ENCODE data around the gene KRTAP5-6.

Gene KRTAP5-6

GRCh38 chr11:1733009-1733715, 36.2 kb downstream of the KRTAP5-6 start:
- Histone ChIP-seq H3K27ac (peak overlapping the region in 1 of 11 experiments; percentile 14; a peak in 1 of 22 replicates), H3K36me3 (no peaks in the 10 kb centered on the region), H3K4me3 (no peak overlapping the region; a peak in 1 of 20 replicates), H4K20me1 (no peaks in the 10 kb centered on the region; a peak in 1 of 22 replicates), H3K9me3 (replicated peaks in 1 of 11) (peaks cover 22 to 32% (median 29%) of the 10 kb centered on the region in 11 experiments), H3K4me1 (peaks cover 55 to 72% (median 71%) of the 10 kb centered on the region in 10 experiments), H3K9ac (no peak overlapping the region), H3K4me2 (peak overlapping the region; percentile 67 to 96 (median 89)), H3K27me3 (peaks cover 0 to 6% (median 0%) of the 10 kb centered on the region in 11 experiments; a peak in 1 of 22 replicates)
- no peak for TF ChIP-seq Cebpa-rat (IDR thresholded peaks at IDR 0.05)

- Histone ChIP-seq H3K27ac (peak overlapping the region in 5 of 11 experiments; percentile 8 to 44 (median 14); a peak in 5 of 22 replicates), H3K9ac (peak overlapping the region in 6 of 11 experiments; percentile 16 to 58 (median 28); a peak in 8 of 22 replicates), H3K36me3 (no peaks in the 10 kb centered on the region), H3K4me2 (peak overlapping the region; percentile 67 to 96 (median 89)), H3K4me1 (peaks cover 46 to 64% (median 63%) of the 10 kb centered on the region in 10 experiments), H3K27me3 (peaks cover 0 to 6% (median 0%) of the 10 kb centered on the region in 11 experiments; a peak in 1 of 22 replicates), H3K4me3 (peak overlapping the region in 2 of 10 experiments; percentile 3; a peak in 1 of 20 replicates), H4K20me1 (no peaks in the 10 kb centered on the region; a peak in 1 of 22 replicates), H3K9me3 (replicated peaks in 1 of 11) (peaks cover 22 to 36% (median 29%) of the 10 kb centered on the region in 11 experiments)
- TF ChIP-seq Cebpa-rat (IDR thresholded peaks at IDR 0.05) = no peak
These were observed 37.0 kb downstream of the KRTAP5-6 start for GRCh38 chr11:1733716-1734640.

GRCh38 chr11:1734641-1735081, 37.7 kb downstream of the KRTAP5-6 start:
- Histone ChIP-seq H3K27me3 (peaks cover 0 to 5% (median 0%) of the 10 kb centered on the region in 11 experiments; a peak in 1 of 22 replicates), H3K9ac (peak overlapping the region in 6 of 11 experiments; percentile 16 to 58 (median 28); a peak in 6 of 22 replicates), H3K4me2 (peak overlapping the region; percentile 67 to 96 (median 89))

GRCh38 chr11:1735271-1735670, 38.3 kb downstream of the KRTAP5-6 start:
- peak overlapping the region in 9 of 11 experiments; percentile 81 to 96 (median 91); a peak in 16 of 22 replicates for H3K4me2 ChIP-seq
- H4K20me1 ChIP-seq = no peaks in the 10 kb centered on the region; a peak in 1 of 22 replicates
- 0 out of 22 replicates have a peak, but pooled peaks cover 0 to 5% (median 0%) of the 10 kb centered on the region in 11 experiments for H3K27me3 ChIP-seq
- no peak overlapping the region for H3K27ac ChIP-seq
- no peaks in the 10 kb centered on the region for H3K36me3 ChIP-seq
- no peak overlapping the region for H3K9ac ChIP-seq
- TF ChIP-seq Cebpa-rat (IDR thresholded peaks at IDR 0.05) = no peak
- peaks cover 22 to 36% (median 29%) of the 10 kb centered on the region in 11 experiments for H3K9me3 ChIP-seq (replicated peaks in 1 of 11)
- H3K4me3 ChIP-seq = no peak overlapping the region
- H3K4me1 ChIP-seq = peaks cover 34 to 51% (median 50%) of the 10 kb centered on the region in 10 experiments

More at GRCh38 chr11:1734641-1735081, 37.7 kb downstream of the KRTAP5-6 start:
- no peak for TF ChIP-seq Cebpa-rat (IDR thresholded peaks at IDR 0.05)
- Histone ChIP-seq H3K9me3 (replicated peaks in 1 of 11) (peaks cover 22 to 36% (median 29%) of the 10 kb centered on the region in 11 experiments), H3K36me3 (no peaks in the 10 kb centered on the region), H3K4me1 (peaks cover 40 to 57% (median 56%) of the 10 kb centered on the region in 10 experiments), H3K27ac (peak overlapping the region in 4 of 11 experiments; percentile 8 to 44 (median 12); a peak in 3 of 22 replicates), H3K4me3 (0 out of 20 replicates have a peak overlapping the region, but pooled peaks of 1 of the 10 experiments have one; percentile 3), H4K20me1 (no peaks in the 10 kb centered on the region; a peak in 1 of 22 replicates)

GRCh38 chr11:1736447-1736992, 39.5 kb downstream of the KRTAP5-6 start:
- Histone ChIP-seq H3K9ac (no peak overlapping the region), H3K4me3 (no peak overlapping the region), H3K4me1 (peaks cover 28 to 39% (median 38%) of the 10 kb centered on the region in 10 experiments), H3K36me3 (no peaks in the 10 kb centered on the region), H3K4me2 (no peak overlapping the region), H3K27ac (no peak overlapping the region), H3K9me3 (replicated peaks in 1 of 11) (peaks cover 22 to 36% (median 29%) of the 10 kb centered on the region in 11 experiments), H3K27me3 (0 out of 22 replicates have a peak, but pooled peaks cover 0 to 5% (median 0%) of the 10 kb centered on the region in 11 experiments), H4K20me1 (no peaks in the 10 kb centered on the region; a peak in 1 of 22 replicates)
- no peak for TF ChIP-seq Cebpa-rat (IDR thresholded peaks at IDR 0.05)

GRCh38 chr11:1737080-1737757, 40.2 kb downstream of the KRTAP5-6 start:
- Histone ChIP-seq H3K4me2 (no peak overlapping the region), H3K4me3 (no peak overlapping the region), H3K27ac (no peak overlapping the region), H3K9ac (no peak overlapping the region), H3K36me3 (no peaks in the 10 kb centered on the region), H3K27me3 (0 out of 22 replicates have a peak, but pooled peaks cover 0 to 5% (median 0%) of the 10 kb centered on the region in 11 experiments), H4K20me1 (no peaks in the 10 kb centered on the region; a peak in 1 of 22 replicates), H3K4me1 (peaks cover 25 to 34% (median 31%) of the 10 kb centered on the region in 10 experiments), H3K9me3 (replicated peaks in 1 of 11) (peaks cover 22 to 36% (median 29%) of the 10 kb centered on the region in 11 experiments)
- no peak for TF ChIP-seq Cebpa-rat (IDR thresholded peaks at IDR 0.05)

GRCh38 chr11:1738380-1738779, 41.4 kb downstream of the KRTAP5-6 start:
- Histone ChIP-seq H3K9ac (no peak overlapping the region), H3K27me3 (no peaks in the 10 kb centered on the region), H4K20me1 (no peaks in the 10 kb centered on the region), H3K9me3 (replicated peaks in 1 of 11) (peaks cover 22 to 36% (median 29%) of the 10 kb centered on the region in 11 experiments), H3K4me3 (no peak overlapping the region), H3K36me3 (no peaks in the 10 kb centered on the region), H3K4me2 (no peak overlapping the region), H3K27ac (no peak overlapping the region), H3K4me1 (peaks cover 15 to 25% (median 19%) of the 10 kb centered on the region in 10 experiments)
- TF ChIP-seq Cebpa-rat (IDR thresholded peaks at IDR 0.05) = no peak
